Trophoblast cell (in vitro differentiated cells and primary cell): ENCODE results near the gene MED12L.
"Not testable (repeated sequence)": the region's sequence is repeated elsewhere in the genome, so short reads cannot be mapped to it uniquely, and the experiment has no call there.

ENCODE experiments used
- DNase-seq, 2 donors: peaks; one replicate each; pipeline ENCODE4 v3.0.0-alpha.2; 2016
- H2AFZ ChIP-seq: 2 replicates; pipeline ENCODE4 v1.6.1; 2013; ENCODE audit warnings: low read length, moderate library complexity, mild to moderate bottlenecking; ENCODE audit not compliant: insufficient read depth, poor library complexity
- H2AK5ac ChIP-seq: 2 replicates; pipeline ENCODE4 v1.6.1; 2013; ENCODE audit warnings: mild to moderate bottlenecking, low read length
- H2BK120ac ChIP-seq: 2 replicates; pipeline ENCODE4 v1.6.1; 2013; ENCODE audit warnings: low read length, mild to moderate bottlenecking, moderate library complexity; ENCODE audit not compliant: insufficient read depth, poor library complexity
- H2BK12ac ChIP-seq: 2 replicates; pipeline ENCODE4 v1.6.1; 2013; ENCODE audit warnings: mild to moderate bottlenecking, low read length, moderate library complexity
- H2BK5ac ChIP-seq: 2 replicates; pipeline ENCODE4 v1.6.1; 2013; ENCODE audit warnings: low read length, low read depth, moderate library complexity, mild to moderate bottlenecking; ENCODE audit not compliant: poor library complexity
- H3K14ac ChIP-seq: 2 replicates; pipeline ENCODE4 v1.6.1; 2013; ENCODE audit warnings: mild to moderate bottlenecking, low read length
- H3K18ac ChIP-seq: 2 replicates; pipeline ENCODE4 v1.6.1; 2013; ENCODE audit warnings: mild to moderate bottlenecking, low read length
- H3K23ac ChIP-seq: 2 replicates; pipeline ENCODE4 v1.6.1; 2013; ENCODE audit warnings: low read length
- H3K27ac ChIP-seq: 2 replicates; pipeline ENCODE4 v1.5.1; 2013; ENCODE audit warnings: low read depth, mild to moderate bottlenecking, inconsistent platforms, low read length, moderate library complexity
- H3K27me3 ChIP-seq: 2 replicates; pipeline ENCODE4 v1.6.1; 2013; ENCODE audit warnings: inconsistent platforms, mild to moderate bottlenecking, low read length, moderate library complexity; ENCODE audit not compliant: insufficient read depth
- H3K36me3 ChIP-seq, 2 experiments: 1 replicate in 1 of 2; 2 replicates in 1 of 2; pipeline ENCODE4 v1.6.1; 2013; ENCODE audit warnings: low read length in 2 of 2, mild to moderate bottlenecking in 2 of 2, moderate library complexity in 1 of 2; ENCODE audit not compliant: insufficient read depth in 2 of 2, control insufficient read depth in 1 of 2
- H3K4ac ChIP-seq: 2 replicates; pipeline ENCODE4 v1.6.1; 2013; ENCODE audit warnings: low read depth, mild to moderate bottlenecking, low read length, moderate library complexity
- H3K4me1 ChIP-seq, 2 experiments: 1 replicate in 1 of 2; 2 replicates in 1 of 2; pipeline ENCODE4 v1.6.1; 2013; ENCODE audit warnings: low read length in 2 of 2, mild to moderate bottlenecking in 2 of 2, moderate library complexity in 1 of 2; ENCODE audit not compliant: insufficient read depth in 2 of 2, control insufficient read depth in 1 of 2
- H3K4me2 ChIP-seq: 2 replicates; pipeline ENCODE4 v1.6.1; 2013; ENCODE audit warnings: inconsistent platforms, mild to moderate bottlenecking, low read length, moderate library complexity
- H3K4me3 ChIP-seq: 2 replicates; pipeline ENCODE4 v1.5.1; 2013; ENCODE audit warnings: mild to moderate bottlenecking, low read depth, low read length, inconsistent platforms
- H3K79me1 ChIP-seq: one replicate; pipeline ENCODE4 v1.6.1; 2013; ENCODE audit warnings: low read length
- H3K79me2 ChIP-seq: 2 replicates; pipeline ENCODE4 v1.6.1; 2013; ENCODE audit warnings: low read length, mild to moderate bottlenecking; ENCODE audit not compliant: control insufficient read depth, insufficient read depth, poor library complexity
- H3K9ac ChIP-seq: 2 replicates; pipeline ENCODE4 v1.6.1; 2013; ENCODE audit warnings: mild to moderate bottlenecking, low read length
- H3K9me3 ChIP-seq: 2 replicates; pipeline ENCODE4 v1.6.1; 2013; ENCODE audit warnings: low read depth, mild to moderate bottlenecking, control low read depth, inconsistent platforms, low read length; ENCODE audit not compliant: insufficient read depth
- H4K12ac ChIP-seq: 2 replicates; pipeline ENCODE4 v1.6.1; 2013; ENCODE audit warnings: low read depth, mild to moderate bottlenecking, low read length, moderate library complexity
- H4K8ac ChIP-seq: 2 replicates; pipeline ENCODE4 v1.6.1; 2013; ENCODE audit warnings: low read depth, mild to moderate bottlenecking, low read length, moderate library complexity
- H4K91ac ChIP-seq: one replicate; pipeline ENCODE4 v1.6.1; 2013; ENCODE audit warnings: low read depth, mild to moderate bottlenecking, low read length, moderate library complexity
- WGBS: extraction: QIAGEN DNeasy Blood & Tissue Kit; methylation state at CpG from one replicate; pipeline ENCODE4 v1.1.7; 2013; ENCODE audit warnings: missing lambda C conversion rate; ENCODE audit not compliant: insufficient read length, insufficient coverage; ENCODE audit errors: extremely low coverage; 5-methylcytosine and 5-hydroxymethylcytosine counted together

Gene MED12L

DNA sequence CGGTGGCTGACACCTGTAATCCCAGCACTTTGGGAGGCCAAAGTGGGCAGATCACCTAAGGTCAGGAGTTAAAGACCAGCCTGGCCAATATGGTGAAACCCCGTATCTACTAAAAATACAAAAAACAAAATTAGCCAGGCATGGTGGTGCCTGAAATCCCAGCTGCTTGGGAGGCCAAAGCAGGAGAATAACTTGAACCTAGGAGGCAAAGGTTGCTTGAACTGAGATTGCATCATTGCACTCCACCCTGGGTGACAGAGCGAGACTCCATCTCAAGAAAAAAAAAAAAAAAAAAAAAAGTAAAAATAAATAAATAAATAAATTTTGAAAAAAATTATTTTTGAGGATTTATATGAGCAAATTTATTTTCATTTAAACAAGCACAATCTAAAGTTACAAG, 306.7 kb downstream of the MED12L start:
- H3K79me2 ChIP-seq, H4K8ac ChIP-seq: not testable (repeated sequence)
- WGBS: no CpG with 5 or more reads among the region's 3 CpGs

DNA sequence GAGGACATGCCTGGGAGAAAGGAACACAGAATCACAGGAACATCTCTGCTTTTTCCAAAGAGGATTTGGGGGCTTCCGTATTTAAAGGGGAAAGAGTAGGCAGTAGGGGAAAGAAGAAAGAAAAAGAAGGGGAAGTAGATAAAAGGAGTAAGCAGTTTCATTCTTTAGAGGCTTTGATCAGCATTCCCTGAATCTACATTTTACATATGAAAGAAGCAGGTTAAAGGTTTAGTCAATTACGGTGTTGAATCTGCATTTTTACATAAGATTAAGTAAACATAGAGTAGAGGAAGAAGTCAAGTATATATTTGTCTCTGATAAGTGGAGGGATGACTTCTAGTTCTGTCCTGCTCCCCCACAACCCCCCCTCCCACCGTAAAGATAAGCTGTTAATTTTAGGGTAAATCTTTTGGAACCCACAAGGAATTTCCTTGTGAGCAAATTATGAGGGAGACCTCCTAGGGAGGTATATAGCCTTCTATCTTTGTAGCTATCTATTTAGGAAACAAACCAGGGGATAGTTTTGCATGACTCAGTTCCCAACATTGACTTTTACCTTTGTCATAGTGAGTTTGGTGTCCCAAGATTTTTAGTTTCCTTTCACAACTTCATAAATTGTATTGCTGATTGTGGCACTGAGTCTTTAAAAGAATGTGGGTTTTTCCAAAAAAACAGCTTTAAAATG, 307.8 kb downstream of the MED12L start:
- Histone ChIP-seq H3K79me1 (no peaks in the 10 kb centered on the region), H3K27me3 (no peaks in the 10 kb centered on the region), H3K27ac (no peak overlapping the region), H3K23ac (no peak overlapping the region), H2AFZ (no peak overlapping the region), H2AK5ac (no peak overlapping the region), H3K14ac (no peak overlapping the region), H3K18ac (no peak overlapping the region), H3K9ac (no peak overlapping the region), H3K4me1 (no peaks in the 10 kb centered on the region), H3K4me3 (no peak overlapping the region), H3K9me3 (no peaks in the 10 kb centered on the region), H4K91ac (no peak overlapping the region), H2BK12ac (no peak overlapping the region), H3K4ac (no peak overlapping the region), H2BK5ac (no peak overlapping the region), H4K12ac (no peak overlapping the region), H3K4me2 (no peak overlapping the region), H3K36me3 (peaks cover 3 to 7% of the 10 kb centered on the region in 2 experiments), H4K8ac (no peak overlapping the region), H2BK120ac (no peak overlapping the region), H3K79me2 (no peaks in the 10 kb centered on the region)
- no peak for DNase-seq
- WGBS: no CpG with 5 or more reads among the region's 3 CpGs

More for the DNA sequence above, 306.7 kb downstream of the MED12L start:
- not testable (repeated sequence) for H3K18ac ChIP-seq, H3K4me1 ChIP-seq, H2BK12ac ChIP-seq, H2BK5ac ChIP-seq, H3K4me2 ChIP-seq, DNase-seq, H4K91ac ChIP-seq, H3K4ac ChIP-seq, H4K12ac ChIP-seq, H2AFZ ChIP-seq, H3K23ac ChIP-seq, H3K79me1 ChIP-seq, H3K9me3 ChIP-seq, H3K9ac ChIP-seq, H3K4me3 ChIP-seq, H3K27ac ChIP-seq, H2AK5ac ChIP-seq, H3K27me3 ChIP-seq, H3K14ac ChIP-seq, H2BK120ac ChIP-seq
- H3K36me3 ChIP-seq: peaks cover 5 to 14% of the 10 kb centered on the region in 2 experiments

DNA sequence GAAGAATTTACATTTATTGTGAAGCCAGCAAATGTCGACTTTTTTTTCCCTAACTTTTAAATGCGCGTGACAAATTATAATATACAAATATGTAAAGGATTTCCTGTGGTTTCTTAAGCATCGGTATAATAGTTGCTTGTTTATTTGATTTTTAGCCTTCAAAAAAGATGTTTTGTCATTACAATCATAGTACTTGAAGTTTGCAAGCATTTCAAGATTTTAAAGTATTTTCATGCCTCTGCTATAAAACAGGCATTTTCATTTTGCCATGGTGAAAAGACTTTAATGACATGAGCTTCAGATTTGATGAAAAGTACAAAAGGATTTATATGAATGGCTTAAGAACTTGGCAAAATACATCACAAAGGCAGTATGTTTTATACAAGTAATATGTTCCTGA, 308.5 kb downstream of the MED12L start:
- no peak overlapping the region for H2AFZ ChIP-seq
- no peak overlapping the region for H3K18ac ChIP-seq
- no peak for DNase-seq
- no peaks in the 10 kb centered on the region for H3K9me3 ChIP-seq
- H3K4ac ChIP-seq: no peak overlapping the region
- no peak overlapping the region for H3K4me3 ChIP-seq
- H3K79me2 ChIP-seq: no peaks in the 10 kb centered on the region
- no peaks in the 10 kb centered on the region for H3K79me1 ChIP-seq
- H3K27ac ChIP-seq: no peak overlapping the region
- no peaks in the 10 kb centered on the region for H3K4me1 ChIP-seq
- H2BK12ac ChIP-seq: no peak overlapping the region
- H3K14ac ChIP-seq: no peak overlapping the region
- H4K12ac ChIP-seq: no peak overlapping the region
- no peak overlapping the region for H2BK5ac ChIP-seq
- H4K91ac ChIP-seq: no peak overlapping the region
- no peak overlapping the region for H2BK120ac ChIP-seq
- H2AK5ac ChIP-seq: no peak overlapping the region
- no peak overlapping the region for H3K4me2 ChIP-seq
- no peak overlapping the region for H3K9ac ChIP-seq
- no peak overlapping the region for H3K23ac ChIP-seq
- H3K36me3 ChIP-seq: peaks cover 3 to 7% of the 10 kb centered on the region in 2 experiments
- WGBS: no CpG with 5 or more reads among the region's 4 CpGs
- no peaks in the 10 kb centered on the region for H3K27me3 ChIP-seq
- no peak overlapping the region for H4K8ac ChIP-seq

DNA sequence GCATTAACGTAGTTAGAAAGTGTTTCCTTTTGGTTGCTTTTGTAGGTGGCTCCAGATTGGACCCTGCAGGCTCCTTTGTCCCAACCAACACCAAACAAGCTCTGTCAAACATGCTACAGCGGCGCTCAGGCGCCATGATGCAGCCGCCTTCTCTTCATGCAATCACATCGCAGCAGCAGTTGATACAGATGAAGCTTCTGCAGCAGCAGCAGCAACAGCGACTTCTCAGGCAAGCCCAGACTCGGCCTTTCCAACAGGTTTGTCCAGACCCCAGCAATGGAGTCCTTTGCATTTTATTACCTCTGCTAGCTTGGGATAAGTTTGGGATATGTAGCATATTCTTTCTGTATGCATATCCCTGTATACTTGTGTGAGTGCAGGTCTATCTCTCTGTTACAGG, 309.1 kb downstream of the MED12L start:
- Histone ChIP-seq H3K27me3 (no peaks in the 10 kb centered on the region), H4K91ac (no peak overlapping the region), H4K8ac (no peak overlapping the region), H3K4ac (no peak overlapping the region), H2BK120ac (no peak overlapping the region), H3K4me3 (no peak overlapping the region), H2BK5ac (no peak overlapping the region), H3K9me3 (no peaks in the 10 kb centered on the region), H3K14ac (no peak overlapping the region), H4K12ac (no peak overlapping the region), H3K9ac (peak overlapping the region; percentile 33), H3K27ac (no peak overlapping the region), H3K4me1 (no peaks in the 10 kb centered on the region), H2AFZ (no peak overlapping the region), H3K79me1 (no peaks in the 10 kb centered on the region), H3K79me2 (no peaks in the 10 kb centered on the region), H3K36me3 (peaks cover 3 to 7% of the 10 kb centered on the region in 2 experiments), H2AK5ac (no peak overlapping the region), H3K23ac (no peak overlapping the region), H3K18ac (no peak overlapping the region), H2BK12ac (no peak overlapping the region), H3K4me2 (no peak overlapping the region)
- WGBS: no CpG with 5 or more reads among the region's 8 CpGs
- DNase-seq: no peak
